Ovary (tissue), 3 donors: ENCODE results near the gene RAB3A.

Experiments
- EP300 ChIP-seq: sonication (generic); formaldehyde crosslinking; IDR thresholded peaks from one replicate; pipeline ENCODE4 v1.6.1; 2017; ENCODE audit warnings: antibody characterized with exemption
- POLR2A ChIP-seq: fragments of 450-650 bp; IDR thresholded peaks from one replicate; pipeline ENCODE4 v1.6.1; 2017; ENCODE audit warnings: antibody characterized with exemption, mild to moderate bottlenecking, moderate library complexity
- TF ChIP-seq, protein P1 (sequence below), 3 donors: fragments of 450-650 bp in 2 of 3; fragments of 200-600 bp in 1 of 3; IDR thresholded peaks; one replicate each; pipeline versions ENCODE4 v1.5.1 to v1.8.0; 2016 to 2022; ENCODE audit warnings: antibody characterized with exemption in 3 of 3, mild to moderate bottlenecking in 1 of 3
- donor health status: DM: no; HTN: no; CAD: no.

DNA sequence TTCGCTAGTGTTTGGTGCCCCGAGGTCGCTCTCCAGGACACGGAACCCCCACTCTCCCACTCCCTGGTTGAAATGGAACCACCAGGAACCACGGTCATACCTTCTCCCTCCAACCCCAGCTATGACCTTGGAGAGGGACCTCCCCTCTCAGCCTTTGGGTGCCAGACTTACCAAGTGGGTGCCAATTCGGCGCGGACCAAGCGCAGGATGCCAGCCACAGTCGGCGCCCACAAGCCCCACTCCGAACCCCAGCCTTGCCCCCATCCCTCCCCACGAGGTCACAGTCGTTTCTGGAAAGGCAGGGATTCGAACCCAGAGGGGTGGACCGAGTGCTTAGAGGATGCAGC lies 21.5 kb upstream of the RAB3A start:
- TF ChIP-seq POLR2A (no peak), EP300 (no peak)
- TF ChIP-seq, protein P1, sequence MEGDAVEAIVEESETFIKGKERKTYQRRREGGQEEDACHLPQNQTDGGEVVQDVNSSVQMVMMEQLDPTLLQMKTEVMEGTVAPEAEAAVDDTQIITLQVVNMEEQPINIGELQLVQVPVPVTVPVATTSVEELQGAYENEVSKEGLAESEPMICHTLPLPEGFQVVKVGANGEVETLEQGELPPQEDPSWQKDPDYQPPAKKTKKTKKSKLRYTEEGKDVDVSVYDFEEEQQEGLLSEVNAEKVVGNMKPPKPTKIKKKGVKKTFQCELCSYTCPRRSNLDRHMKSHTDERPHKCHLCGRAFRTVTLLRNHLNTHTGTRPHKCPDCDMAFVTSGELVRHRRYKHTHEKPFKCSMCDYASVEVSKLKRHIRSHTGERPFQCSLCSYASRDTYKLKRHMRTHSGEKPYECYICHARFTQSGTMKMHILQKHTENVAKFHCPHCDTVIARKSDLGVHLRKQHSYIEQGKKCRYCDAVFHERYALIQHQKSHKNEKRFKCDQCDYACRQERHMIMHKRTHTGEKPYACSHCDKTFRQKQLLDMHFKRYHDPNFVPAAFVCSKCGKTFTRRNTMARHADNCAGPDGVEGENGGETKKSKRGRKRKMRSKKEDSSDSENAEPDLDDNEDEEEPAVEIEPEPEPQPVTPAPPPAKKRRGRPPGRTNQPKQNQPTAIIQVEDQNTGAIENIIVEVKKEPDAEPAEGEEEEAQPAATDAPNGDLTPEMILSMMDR (IDR thresholded peaks at IDR 0.05), result no peak
